Medulla oblongata (tissue), 1 donor: ENCODE measurements around the gene PBX2.

ENCODE experiments used
- DNase-seq: peaks from one replicate; pipeline ENCODE4 v3.0.0-alpha.2; 2015; ENCODE audit errors: extremely low spot score

PBX2 gene

DNA sequence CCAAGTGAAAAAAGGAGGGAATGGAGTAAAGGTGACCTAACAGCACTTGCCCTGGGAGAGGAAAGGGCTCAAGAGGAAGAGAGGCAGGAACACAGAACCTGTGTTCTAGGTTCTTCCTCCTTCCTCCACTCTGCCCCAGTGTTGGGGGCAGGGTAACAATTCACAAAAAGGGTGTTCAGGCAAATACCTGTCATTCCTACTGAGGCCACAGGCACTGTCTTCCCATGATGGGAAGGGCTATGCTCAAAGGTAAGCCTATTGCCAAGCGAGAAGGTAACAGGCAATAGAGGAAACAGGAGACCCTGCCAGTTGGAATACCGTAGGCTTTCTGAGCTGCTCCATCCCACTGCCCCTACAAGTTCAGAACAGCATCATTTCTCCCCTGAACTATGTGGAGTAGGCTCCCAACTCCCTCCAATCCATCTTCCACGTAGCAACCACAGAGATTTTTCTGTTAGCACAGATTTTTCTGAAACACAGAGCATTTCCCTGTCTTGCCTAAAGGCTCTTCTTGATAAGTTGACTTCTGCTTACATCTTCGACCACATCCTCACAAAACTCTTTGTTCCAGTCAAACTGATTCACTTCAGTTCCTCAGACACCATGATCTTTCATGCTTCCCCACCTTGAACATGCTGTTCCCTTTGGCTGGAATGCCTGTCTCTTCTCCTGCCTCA is 16.8 kb downstream of the PBX2 start:
- no peak for DNase-seq

- no peak for DNase-seq
These were observed 18.8 kb downstream of the PBX2 start for GRCh38 chr6:32171234-32171633.

DNA sequence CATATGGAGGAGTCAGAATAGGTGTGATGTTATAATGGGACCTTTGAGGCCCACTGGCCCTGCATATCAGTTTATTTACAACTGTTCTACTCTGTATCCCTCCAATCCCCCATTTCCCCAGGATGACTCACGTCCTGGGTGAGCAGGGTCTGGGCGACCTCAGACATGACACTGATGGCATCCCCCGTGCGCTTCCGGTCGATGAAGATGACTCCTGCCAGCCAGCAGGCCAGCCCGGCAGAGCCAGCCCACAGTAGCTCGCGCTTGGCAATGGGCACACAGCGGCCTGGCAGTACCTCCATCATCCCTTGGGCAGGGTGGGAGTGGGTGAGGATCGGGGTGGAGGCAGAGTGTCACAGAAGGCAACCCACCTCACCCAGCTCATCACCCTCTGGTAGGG is 19.7 kb downstream of the PBX2 start:
- no peak for DNase-seq

DNA sequence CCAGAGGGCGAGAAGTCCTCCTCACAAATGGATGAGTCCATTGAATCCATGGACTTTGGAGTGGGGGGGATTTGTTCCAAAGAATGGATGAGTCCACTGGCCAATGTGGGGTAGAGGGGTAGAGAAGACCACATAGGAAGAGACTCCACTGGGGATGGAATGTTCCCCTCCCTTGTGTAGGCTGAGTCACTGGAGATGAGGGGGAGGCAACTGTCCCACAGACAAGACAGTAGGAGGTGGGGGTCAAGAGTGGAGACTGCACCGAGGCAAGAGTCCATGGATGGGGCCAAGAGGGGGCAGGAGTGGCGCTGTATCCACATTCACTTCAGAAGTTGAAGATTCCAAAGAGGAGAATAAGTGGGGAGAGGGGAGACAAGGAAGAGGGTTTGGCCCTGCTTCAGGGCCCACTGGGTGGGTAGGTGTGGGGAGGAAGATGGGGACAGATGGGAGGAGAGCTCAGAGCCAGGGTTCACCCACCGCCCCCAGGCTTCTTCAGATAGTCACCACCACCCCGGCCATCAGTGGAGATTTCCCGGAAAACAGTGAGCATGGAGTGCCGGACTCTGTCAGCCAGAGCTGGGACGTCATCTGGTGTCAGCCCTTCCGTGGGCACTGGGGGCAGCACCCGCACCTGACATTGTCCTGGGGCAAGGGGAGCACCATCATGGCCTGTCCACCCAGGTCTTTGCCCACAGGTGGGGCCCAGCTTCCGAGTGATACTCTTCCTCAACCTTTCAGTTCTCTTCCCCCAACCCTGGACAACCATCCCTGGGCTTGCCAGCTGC is 21.0 kb downstream of the PBX2 start:
- DNase-seq = no peak

DNA sequence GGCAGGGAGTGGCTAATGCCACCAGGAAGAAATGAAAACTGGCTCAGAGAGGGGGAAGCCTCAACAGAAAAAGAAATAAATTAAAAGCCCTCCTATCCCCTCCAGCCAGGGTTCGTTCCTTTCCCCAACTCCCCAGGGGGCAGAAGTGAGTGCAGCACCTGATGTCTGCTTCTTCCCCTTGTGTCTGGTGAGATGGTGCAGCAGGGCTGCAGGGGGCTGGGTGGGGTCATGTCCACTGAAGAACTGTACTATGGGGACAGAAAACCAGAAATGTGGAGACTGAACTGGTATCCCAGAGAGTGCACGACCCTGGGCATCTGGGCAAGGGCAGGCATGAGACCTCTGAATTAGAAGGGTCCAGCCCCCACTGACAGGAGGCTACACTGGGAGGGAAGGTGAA is 21.7 kb downstream of the PBX2 start:
- DNase-seq = no peak

- DNase-seq = no peak
These were observed 22.2 kb downstream of the PBX2 start for GRCh38 chr6:32167761-32168262.

GRCh38 chr6:32167154-32167760 is 22.7 kb downstream of the PBX2 start:
- DNase-seq = no peak

DNA sequence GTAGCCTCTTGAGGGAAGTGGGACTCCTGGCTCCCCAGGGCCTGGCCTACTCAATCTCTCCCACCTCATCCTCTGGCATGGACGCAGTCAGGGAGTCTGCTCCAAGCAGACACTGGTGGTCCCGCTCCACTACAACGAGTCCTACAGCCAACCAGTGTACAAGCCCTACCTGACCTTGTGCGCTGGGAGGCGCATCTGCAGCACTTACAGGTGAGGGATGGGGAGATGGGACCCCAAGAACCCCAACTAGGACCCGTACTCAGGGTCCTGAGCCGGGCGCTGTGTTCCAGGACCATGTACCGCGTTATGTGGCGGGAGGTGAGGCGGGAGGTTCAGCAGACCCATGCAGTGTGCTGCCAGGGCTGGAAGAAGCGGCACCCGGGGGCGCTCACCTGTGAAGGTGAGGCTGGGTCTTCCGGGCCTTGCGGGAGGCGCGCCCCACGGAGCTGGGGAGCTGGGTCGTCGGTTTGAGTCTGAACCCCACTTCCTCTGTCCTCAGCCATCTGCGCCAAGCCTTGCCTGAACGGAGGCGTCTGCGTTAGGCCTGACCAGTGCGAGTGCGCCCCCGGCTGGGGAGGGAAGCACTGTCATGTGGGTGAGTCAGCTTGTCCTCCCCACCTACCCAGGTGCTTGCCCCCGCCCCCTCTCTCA is 23.5 kb downstream of the PBX2 start:
- DNase-seq = no peak

DNA sequence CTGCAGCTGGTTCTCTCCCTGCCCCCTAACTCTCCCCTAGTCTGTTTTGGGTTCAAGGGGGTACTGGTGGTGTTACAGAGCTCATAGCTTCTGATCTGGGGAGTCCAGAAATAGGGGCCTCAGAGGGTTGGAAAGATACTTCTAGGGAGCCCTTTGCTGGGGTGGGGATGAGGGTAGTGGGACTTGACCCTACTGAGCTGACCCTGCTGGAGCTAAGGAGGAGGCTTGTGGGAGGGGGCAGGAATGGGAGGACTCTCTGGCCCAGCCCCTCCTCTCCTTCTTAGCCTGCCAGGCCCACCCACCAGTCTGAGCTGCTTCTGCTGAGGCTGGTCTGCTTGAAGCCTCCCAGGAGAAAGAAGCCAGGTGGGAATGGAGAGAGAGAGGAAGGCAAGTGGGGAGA is 25.7 kb downstream of the PBX2 start, which contains the start of gene EGFL8:
TSS of gene EGFL8 (plus strand) at position 301 of the 400 bp plus-strand sequence. CDS start 1,571 bp downstream, outside the sequence.
- no peak for DNase-seq

- peak; percentile 28 for DNase-seq
These were observed 26.3 kb downstream of the PBX2 start for GRCh38 chr6:32163559-32164258.

GRCh38 chr6:32158052-32158451 is 31.9 kb downstream of the PBX2 start:
- no peak for DNase-seq

GRCh38 chr6:32156891-32157290 is 33.1 kb downstream of the PBX2 start:
- DNase-seq = no peak

- DNase-seq = peak; percentile 71
These were observed 35.4 kb downstream of the PBX2 start for GRCh38 chr6:32154514-32155161.

DNA sequence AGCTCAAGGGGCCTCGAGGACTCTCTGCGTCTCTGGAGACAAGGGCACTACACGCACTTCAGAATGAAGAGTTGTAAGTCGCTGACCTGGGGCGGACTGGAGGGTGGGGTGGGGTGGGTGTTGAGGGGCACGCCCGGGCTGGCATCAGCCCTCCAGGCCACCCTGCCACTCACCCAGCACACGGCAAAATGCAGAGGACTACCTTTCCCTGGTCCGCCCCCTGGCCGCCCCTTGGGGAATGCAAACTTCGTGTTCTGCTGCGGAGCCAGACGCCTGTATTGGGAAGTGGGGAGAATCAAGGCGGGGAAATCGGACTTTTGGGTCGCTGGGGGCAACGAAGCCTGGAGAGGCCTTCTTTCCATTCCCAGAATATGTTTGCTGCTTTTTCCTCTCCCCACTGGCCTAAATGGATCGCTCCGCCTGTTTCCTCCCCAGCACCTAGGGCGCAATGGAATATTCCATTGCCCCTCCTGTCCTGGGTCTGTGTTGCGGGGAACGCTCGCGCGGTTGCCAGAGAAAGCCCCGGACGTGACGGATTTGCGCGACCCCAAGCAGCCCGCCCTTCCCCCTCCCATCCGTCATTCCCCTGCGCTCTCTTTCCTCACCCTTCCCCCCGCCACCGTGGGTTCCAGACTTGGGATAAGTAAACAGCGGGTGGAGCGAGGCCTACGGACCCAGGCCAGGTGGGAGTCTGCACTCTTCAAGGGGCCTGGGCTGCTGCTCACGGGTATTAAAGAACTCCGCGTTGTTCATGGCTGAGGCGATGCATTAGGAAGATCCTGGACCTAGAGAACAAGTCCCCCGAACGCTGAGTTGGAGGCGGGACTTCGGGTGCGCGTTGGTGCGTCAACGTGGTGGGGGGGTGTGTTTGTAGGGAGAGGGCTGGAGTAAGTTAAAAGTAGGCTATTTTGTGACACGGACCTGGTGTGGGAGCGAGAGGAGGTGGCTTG is 36.2 kb downstream of the PBX2 start, which contains the start of gene PPT2:
TSS of gene PPT2 (plus strand) at position 578 of the 950 bp plus-strand sequence. CDS start 454 bp downstream, outside the sequence.
- peak; percentile 93 for DNase-seq

- peak; percentile 48 for DNase-seq
These were observed 37.0 kb downstream of the PBX2 start for GRCh38 chr6:32152769-32153563.

- peak; percentile 40 for DNase-seq
These were observed 37.9 kb downstream of the PBX2 start, which contains the start of gene PRRT1 for GRCh38 chr6:32151863-32152768. PRRT1 (minus strand) TSS chr6:32151939; CDS start chr6:32151827, 112 bp downstream.

DNA sequence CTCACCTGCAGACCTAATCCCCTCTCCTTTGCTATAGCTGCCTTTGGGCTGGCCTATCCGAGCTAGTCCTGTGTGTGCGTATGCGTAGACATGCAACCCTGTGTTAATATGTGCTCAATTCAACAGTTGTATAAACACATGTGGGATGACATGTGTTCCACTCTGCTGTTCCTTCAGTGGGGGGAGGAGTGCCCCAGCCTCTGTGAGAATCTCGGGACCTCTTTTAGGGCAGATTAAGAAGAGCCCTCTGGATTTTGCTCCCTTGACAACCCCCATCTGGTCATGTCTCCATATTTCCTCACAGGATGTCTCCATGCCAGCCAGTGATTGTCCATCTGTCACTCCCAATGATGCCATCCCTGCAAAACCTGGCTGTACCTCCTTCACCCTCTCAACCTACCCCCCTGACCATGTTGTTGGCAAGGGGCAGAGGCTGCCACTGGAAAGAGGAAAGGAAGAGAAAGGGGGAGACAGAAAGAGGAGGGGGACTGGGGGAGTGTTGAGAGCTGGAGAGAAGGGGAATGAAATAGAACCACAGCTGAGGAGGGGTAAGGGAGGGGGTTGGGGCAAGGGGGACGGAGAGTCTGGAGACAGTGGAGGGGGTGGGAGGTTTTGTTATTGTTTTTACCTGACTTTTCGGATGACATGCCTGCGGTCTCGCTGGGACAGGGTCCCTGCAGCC is 38.7 kb downstream of the PBX2 start:
- DNase-seq = peak; percentile 23
